Fibroblast of the aortic adventitia (primary cell): ENCODE data around the gene KAT7. TPM values are rescaled to one million over a fixed set of nuclear protein-coding genes. Genes with fewer than 3 reads are reported as not detected.

ENCODE experiments used
- DNase-seq: peaks from one replicate; pipeline ENCODE4 v3.0.0-alpha.2; 2010; ENCODE audit warnings: low read depth
- H3K4me3 ChIP-seq: 2 replicates; pipeline ENCODE4 v1.5.1; 2011; ENCODE audit warnings: low read depth, mild to moderate bottlenecking, control low read depth, low read length, moderate library complexity
- total RNA-seq: library from RNA; depleted of rRNA; stranded (reverse); fragments of >200 nt; gene quantifications from 2 replicates; pipeline ENCODE4 v1.2.3, GENCODE V29; 2012; ENCODE audit warnings: low replicate concordance
- TF ChIP-seq, protein P1 (sequence below): IDR thresholded peaks from 2 replicates; pipeline ENCODE4 v1.5.1; 2011; ENCODE audit warnings: mild to moderate bottlenecking, low read length, control low read depth, inconsistent platforms; ENCODE audit not compliant: insufficient read depth

The KAT7 gene
- total RNA-seq, 1 donor = 33.5 TPM

DNA sequence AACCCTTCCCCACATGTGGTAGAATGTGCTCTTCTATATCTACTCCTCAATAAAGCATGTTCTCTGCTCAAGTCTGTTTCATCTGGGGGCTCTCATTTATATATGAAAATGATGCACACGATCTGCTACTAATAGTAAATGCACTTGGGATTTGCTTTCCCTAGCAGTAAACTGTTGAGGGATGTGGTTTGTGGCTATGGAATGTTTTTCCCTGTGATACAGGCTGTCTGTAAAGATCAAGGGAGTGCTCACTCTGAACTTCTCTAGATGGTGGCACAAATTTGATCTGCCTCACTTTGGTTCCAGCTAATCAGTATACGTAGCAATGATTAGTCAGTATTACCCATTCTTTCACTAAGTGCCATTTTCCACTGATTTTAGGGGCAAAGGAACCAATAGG is 40.5 kb downstream of the KAT7 start:
- H3K4me3 ChIP-seq = no peak overlapping the region
- TF ChIP-seq, protein P1, sequence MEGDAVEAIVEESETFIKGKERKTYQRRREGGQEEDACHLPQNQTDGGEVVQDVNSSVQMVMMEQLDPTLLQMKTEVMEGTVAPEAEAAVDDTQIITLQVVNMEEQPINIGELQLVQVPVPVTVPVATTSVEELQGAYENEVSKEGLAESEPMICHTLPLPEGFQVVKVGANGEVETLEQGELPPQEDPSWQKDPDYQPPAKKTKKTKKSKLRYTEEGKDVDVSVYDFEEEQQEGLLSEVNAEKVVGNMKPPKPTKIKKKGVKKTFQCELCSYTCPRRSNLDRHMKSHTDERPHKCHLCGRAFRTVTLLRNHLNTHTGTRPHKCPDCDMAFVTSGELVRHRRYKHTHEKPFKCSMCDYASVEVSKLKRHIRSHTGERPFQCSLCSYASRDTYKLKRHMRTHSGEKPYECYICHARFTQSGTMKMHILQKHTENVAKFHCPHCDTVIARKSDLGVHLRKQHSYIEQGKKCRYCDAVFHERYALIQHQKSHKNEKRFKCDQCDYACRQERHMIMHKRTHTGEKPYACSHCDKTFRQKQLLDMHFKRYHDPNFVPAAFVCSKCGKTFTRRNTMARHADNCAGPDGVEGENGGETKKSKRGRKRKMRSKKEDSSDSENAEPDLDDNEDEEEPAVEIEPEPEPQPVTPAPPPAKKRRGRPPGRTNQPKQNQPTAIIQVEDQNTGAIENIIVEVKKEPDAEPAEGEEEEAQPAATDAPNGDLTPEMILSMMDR = no peak
- DNase-seq = no peak

DNA sequence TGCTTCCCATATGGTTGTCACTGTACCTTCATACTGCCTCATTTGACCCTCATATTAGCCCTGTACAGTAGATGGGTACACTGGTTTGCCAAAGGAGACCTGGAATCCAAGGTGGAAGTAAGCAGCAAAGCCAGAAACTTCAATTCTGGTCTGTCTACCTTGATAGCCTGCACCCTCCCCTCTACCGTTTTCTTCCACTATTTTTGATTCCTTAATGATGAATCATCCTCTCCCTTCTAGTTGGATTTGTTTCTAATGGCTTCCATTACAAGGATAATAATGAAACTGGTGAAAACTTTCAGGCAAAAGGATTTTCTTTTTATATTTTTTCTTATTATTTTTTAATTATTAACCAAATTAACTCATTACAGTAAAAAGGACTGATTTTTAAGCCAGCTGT is 42.1 kb downstream of the KAT7 start:
- no peak overlapping the region for H3K4me3 ChIP-seq
- no peak for DNase-seq
- TF ChIP-seq, protein P1 = no peak

DNA sequence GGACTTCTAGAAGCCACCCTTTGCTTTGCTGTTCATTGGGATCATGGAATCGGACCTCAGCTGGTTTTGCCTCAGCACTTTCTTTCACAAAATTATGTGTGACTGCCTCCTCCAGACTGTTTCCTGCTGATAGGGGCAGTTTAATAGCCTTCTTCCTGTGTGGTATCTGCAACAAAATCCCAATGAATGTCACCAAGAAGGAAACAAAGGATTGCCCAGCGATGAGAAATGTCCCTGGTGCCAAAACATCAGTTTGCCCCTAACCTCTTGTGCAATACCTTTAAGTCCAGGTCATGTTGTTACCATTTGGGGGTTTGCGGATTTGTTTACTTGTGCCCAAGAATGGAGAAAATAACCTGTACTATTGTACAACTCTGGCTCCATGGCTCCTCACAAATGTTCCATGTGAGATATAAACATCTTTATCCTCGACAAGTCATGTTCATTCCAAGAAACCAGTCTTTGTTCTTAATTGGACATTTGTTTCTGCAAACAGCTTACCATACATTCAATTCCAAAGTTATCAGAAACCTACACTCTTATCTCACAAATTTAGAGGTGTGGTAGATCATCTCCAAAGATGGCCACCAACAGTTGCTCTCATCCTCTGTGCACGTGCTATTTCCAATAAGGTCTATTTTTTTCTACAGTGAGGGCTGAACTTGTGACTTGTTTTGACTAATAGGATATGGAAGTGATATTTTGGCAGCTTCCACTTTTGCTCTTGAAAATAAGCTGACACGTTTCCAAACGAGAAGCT is 44.5 kb downstream of the KAT7 start:
- no peak overlapping the region for H3K4me3 ChIP-seq
- DNase-seq = no peak
- TF ChIP-seq, protein P1 = no peak

DNA sequence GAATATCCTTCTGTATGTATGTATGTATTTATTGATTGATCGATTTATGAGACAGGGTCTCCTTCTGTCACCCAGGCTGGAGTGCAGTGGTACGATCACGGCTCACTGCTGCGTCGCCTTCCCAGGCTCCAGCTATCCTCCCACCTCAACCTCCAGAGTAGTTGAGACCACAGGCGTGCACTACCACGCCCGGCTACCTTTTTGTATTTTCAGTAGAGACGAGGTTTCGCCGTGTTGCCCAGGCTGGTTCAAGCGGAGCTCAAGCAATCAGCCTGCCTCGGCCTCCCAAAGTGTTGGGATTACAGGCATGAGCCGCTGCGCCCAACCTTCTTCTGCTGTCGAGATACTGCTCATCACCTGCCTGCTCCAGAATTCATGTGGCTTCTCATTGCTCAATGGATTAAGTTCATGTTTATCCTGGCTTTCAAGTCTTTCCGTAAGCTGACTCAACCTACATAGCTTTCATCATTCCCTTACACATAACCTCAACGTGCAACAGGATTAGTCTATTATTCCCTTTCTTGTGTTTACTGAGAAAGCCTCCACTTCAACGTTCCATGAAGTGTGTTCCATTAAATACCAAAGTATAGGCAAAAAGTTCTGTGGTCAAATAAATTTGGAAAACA is 45.8 kb downstream of the KAT7 start:
- DNase-seq = no peak
- no peak overlapping the region for H3K4me3 ChIP-seq
- TF ChIP-seq, protein P1 = no peak

DNA sequence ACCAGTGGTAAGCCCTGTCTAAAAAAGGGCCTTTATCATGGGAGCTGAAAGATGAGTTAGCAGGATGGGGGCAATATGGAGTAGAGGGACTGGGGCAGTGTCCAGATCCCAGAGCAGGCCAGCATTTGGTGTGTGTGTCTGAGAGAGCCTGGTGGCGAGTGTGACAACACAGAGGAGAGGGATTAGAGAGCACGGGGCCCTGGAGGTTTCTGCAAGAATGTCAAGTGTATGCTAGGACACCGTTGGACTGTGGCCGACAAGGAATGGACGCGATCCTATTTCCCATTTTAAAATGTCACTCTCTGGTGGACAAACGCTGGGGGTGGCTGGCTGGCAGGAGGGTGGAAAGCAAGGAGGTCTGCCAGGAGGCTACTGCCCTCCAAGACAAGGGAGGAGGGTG is 47.0 kb downstream of the KAT7 start:
- TF ChIP-seq, protein P1 = no peak
- H3K4me3 ChIP-seq = no peak overlapping the region
- no peak for DNase-seq

DNA sequence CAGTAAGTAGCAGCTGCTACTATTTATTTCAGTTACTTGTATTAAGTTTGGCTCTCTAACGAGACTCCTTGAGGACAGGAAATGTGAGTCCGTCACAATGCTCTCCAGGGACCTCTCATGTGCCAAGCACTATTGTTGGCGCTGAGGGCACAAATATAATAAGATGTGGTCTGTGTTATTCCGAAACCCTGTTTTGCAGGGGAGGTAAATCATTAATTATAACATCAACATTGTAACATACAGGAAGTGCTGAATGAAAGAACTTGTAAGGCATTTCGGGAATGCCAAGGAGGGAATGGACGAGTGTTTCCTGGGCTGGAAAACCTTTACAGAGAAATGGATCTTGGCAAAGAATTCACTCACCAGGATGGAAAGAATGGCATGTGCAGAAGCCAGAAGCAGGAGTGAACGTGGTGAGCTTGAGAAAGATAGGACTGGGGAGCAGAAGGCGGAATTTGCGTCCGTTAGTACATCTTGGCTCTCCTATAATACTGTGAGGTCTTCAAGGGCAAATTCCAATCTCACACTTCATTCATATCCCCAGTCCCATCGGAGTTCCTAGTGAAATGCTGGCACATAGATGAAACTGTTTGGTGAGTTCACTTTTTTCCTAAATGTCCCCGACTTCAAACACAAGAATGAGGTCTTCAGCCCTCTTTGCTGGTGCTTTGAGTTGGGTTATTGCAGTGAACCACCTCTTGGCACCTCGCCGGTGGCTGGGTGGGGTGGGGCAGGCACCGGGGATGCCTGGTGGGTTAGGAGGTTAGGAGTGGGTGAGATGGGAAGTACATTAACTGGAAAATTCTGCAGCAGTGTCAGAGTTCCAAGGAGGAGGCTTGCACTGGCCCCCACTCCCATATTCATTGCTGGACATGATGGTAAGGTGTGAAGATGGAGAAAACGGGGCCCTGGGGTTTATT is 47.9 kb downstream of the KAT7 start:
- peak; percentile 84 for DNase-seq
- TF ChIP-seq, protein P1 = no peak
- no peak overlapping the region for H3K4me3 ChIP-seq
